Measurements from ENCODE around the gene RPL36A.

RPL36A gene

DNA sequence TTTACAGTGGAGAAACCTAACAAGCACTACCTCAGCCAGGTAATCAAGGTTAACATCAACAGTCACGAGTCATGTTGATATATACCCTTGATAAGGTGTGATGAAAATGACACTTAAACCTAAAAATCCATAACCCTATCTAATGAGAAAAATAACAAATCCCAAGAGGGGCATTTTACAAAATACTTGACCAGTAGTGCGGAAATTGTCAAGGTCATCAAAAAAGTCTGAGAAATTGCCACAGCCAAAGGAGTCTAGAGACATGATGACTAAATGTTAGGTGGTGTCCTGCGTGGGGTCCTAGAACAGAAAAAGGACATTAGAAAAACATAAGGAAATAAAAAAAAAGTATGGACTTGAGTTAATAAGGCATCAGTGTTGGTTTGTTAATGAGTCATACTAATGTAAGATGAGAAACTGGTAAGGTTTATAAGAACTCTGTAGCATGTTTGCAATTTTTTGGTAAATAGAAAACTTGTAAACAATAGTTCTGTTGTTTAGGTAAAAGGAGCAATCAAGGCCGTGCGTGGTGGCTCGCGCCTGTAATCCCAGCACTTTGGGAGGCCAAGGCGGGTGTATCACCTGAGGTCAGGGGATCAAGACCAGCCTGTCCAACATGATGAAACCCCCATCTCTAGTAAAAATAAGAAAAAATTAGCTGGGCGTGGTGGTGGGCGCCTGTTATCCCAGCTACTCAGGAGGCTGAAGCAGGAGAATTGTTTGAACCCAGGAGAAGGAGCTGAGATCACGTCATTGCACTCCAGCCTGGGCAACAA lies 2.9 kb downstream of the RPL36A start:
- no peak for DNase-seq

DNA sequence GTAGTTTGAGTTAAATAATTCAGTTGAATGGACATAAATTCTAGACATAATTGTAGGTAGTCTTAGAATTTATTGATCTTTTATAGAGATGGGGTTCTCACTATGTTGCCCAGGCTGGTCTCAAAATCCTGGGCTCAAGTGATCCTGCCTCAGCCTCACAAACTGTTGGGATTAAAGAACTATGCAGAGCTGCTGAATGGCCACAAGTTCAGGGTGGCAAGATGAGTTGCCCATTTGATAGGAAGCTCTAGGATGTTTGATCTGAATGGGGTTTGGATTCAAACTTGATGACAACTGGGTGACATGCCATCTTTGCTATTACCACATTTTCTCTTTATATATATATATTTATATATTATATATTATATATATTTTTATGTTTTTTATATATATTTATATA lies 3.6 kb downstream of the RPL36A start:
- no peak for DNase-seq

DNA sequence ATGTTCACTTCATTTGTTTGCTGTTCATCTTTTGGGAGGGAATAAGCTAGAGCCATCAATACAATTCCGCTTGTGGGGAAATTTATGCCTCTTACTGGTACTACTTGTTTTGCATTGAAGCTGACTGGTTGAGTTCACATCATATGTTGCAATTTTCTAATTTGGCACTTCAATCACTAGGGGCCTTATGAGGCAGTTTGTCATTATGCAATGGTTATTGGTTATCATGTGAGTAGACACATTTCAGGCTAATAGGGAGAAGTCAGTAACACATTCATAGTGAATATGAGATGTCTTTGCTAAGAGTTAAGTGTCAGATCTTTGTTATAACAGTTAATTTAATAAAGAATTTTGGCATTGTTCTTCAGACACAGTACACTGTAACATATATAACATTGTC lies 5.0 kb downstream of the RPL36A start:
- no peak for DNase-seq

DNA sequence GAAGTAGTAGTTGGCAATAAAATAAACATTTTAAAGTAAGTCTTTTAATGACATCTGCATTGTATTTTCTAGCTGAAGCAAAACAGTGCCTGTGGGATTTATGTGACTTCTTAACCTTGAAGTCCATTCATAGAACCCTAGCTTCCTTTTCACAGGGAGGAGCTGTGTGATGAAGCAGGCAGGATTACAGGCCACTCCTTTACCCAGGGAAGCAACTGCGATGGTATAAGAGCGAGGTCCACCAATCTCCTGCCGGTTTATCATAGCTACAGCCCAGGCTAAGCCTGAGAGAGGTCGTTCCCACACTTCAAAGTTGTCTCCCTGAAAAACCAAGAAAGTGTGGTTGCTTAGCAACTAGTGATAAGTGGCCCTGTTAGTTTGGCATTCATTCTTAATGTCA lies 7.0 kb downstream of the RPL36A start:
- DNase-seq, result no peak

DNA sequence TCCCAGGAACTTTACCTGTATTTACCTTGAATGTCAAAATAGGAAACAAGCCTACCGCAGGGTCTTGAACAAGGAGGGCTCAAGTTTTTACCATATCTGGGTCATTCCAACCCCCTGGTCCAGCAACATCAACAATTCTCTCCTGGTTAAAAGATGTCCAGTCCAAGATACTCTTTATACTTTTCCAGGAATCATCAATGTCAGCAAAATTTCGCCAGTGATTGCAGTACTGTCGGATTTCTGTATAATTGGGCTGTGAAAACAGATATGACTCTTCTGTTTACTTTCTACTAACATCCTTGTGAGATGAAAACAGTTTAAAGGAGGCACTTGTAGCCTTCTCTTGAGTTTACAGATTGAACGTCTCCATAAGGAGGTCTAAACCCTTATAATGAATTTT lies 7.9 kb downstream of the RPL36A start:
- no peak for DNase-seq

DNA sequence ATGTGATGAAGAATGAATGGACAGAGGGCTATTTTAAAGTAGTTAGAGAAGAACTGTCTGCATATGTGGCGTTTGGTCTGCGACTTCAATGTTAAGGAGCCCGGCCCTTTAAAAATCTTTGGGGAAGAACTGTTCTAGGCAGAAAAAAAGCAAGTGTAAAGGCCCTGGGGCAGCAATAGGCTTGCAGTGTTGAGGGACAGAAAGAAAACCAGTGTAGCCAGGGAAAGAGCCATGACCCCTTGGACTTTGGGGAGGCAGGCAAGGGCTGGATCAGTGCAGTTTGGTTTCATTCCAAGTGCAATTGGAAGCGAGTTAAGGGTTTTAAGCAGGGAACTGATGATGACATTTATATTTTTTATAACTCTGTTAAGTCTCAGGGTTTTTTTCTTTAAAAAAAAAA lies 9.0 kb downstream of the RPL36A start:
- no peak for DNase-seq

DNA sequence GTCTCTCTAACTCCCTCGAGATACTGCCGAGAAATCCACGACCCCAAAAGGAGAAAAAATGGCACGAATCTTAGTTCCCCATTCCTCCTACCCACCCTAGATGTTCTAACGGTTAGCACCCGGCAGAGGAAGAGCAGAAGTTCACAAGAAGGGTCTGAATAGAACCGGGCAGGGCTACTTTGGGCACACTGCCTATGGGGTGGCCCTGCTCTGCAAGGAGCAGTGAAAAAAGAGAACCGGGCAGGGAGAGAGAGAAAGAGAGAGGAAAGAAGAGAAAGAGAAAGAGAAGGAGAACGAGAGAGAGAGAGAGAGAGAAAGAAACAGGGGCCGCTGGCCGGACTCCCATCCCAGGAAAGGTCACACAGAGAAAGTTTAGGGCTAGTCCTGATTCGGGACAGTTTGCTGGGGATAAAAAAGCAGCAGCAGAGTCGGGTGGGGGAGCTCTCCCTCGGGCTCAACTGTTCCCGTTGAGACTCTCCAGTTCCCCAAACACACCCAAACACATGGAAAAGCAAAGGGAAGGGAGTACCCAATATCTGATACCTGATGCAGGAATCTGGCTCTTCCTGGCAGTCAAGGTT lies 16.4 kb downstream of the RPL36A start:
- DNase-seq, result no peak

DNA sequence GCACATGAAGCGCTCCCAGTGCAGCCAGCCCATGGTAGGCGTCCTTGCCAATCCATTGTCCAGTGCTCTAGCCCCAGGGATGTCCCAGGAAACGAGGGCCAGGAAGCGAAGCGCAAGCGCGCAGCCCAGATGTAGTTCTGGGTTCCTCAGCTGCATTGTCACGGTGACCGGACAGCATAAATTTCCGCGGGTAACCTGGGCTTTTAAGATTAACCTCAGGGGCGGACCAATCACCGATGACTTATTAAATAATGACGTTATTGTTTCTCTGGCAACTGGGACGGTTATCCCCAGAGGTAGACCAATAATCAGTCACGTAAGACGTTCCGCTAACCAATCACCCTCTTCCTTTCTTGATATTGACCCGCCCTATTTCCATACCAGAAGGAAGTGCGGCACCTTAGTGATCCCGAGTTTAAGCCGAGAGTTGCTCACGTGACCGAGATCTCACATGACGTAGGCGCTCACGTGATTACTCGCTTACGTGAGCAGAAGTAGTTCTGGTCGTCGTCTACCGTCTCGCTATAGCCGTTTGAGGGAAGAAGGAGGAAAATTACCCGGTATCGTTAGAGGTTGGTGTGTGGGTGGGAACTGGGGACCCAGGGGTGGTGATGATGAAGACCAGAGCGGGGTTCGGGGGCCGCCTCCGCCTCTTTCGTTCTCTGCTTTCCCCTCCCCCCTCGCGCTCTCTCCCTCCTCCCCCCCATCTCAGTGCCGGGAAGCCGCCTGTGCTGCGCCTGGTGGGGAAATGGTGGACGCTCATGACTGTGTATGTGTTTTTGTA lies 17.1 kb downstream of the RPL36A start, which contains the start of the genes GLA and HNRNPH2:
Gene GLA (minus strand): TSS at position 178 of the 784 bp plus-strand sequence. CDS start 22 bp downstream, at position 156.
Gene HNRNPH2 (plus strand): TSS at position 475 of the 784 bp plus-strand sequence. CDS start 3,767 bp downstream, outside the sequence.
- peak; percentile 98 for DNase-seq

DNA sequence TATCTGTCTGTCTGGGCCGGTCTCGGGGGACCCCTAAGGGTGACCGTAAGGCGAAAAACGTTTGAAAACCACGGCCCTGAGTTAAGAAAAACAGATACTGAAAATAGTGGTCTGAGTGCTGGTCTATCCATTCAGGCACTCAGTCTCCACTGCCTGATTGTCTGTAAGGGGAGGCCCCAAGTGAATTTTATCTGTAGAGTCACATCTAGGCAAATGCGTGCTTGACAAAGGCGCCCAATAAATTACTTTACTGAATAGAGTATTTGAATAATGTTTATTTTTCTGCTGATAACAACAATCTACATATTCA lies 17.7 kb downstream of the RPL36A start:
- DNase-seq, result no peak

DNA sequence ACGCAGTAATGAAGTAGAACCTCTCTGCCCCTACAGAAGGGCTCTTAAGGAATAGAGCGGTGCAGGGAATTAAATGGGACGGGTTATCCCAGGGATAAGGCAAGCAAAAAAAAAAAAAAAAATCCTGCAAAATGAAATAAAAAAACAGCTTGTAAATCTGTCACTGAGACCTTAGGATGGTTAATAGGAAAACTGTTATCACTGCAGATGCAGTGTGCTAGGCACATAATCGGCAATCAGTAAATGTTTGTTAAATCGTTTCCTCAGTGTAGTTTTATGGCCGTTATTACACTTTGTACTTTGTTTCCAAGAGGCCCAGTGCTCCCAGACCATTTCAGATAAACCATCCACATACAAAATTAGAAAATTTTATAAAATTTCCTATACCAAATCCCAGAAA lies 18.2 kb downstream of the RPL36A start:
- no peak for DNase-seq

DNA sequence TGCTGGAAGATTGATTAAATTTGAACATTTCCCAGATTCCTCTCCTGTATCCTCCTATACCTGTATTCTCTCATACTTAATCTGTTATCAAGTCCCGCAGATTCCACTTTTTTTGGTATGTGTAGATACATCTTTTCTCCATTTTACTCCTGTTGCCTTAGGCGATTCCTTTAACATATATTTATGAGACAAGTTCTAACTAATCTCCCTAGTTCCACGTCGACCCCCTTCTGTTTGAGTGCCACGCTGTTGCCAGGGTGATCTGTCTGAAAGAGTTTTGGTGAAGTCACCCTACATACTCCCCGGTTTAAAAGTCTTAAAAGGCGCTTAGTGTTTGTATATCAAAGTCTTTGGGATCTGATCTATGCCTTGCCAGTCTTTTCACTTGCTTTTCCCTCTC lies 19.6 kb downstream of the RPL36A start:
- DNase-seq, result no peak

DNA sequence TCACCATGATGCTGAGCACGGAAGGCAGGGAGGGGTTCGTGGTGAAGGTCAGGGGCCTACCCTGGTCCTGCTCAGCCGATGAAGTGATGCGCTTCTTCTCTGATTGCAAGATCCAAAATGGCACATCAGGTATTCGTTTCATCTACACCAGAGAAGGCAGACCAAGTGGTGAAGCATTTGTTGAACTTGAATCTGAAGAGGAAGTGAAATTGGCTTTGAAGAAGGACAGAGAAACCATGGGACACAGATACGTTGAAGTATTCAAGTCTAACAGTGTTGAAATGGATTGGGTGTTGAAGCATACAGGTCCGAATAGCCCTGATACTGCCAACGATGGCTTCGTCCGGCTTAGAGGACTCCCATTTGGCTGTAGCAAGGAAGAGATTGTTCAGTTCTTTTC lies 21.2 kb downstream of the RPL36A start:
- no peak for DNase-seq

DNA sequence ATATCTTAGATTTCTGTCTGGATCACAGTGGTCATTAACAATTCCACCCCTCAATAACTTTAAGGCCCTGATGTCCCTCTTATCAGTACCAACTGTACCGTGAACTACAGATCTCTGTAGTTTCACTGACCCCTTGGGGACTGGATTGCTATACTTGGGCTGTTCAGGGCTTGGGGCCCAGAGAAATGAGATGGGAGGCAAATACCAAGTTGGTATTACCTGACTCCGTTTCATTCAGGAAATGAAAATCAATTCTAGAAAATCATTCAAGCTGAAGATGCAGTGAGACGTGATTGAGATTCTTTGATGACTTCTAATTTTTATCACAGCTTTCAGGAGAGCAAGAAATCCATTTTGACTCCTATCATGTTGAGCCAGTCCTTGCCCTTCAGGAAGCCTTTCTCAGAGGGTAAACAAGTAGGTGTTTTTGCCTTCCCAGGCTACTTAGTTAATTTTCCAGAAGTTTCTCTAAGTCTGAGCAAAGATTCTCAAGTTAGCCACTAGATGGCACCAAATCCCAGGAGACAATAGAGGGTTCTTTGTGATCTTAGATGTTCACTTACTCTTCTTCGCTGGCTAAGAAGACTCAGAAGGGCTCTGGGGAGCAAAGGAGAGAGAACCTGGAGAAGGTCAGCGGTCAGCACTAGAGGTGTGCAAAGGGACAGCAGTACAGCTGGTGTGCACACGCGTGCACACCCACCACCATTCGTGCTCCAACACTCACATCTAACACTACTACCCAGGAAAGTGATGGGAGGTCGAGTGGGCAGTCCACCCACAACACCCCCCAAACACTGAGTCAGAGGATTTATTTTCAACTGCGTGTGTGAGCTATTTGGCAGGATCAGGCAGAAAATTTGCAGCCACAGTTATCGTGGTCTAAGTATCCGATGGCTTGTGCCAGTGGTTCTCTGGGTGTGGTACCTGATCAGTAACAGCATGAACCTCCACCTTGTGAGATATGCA lies 24.7 kb downstream of the RPL36A start:
- peak; percentile 67 for DNase-seq

DNA sequence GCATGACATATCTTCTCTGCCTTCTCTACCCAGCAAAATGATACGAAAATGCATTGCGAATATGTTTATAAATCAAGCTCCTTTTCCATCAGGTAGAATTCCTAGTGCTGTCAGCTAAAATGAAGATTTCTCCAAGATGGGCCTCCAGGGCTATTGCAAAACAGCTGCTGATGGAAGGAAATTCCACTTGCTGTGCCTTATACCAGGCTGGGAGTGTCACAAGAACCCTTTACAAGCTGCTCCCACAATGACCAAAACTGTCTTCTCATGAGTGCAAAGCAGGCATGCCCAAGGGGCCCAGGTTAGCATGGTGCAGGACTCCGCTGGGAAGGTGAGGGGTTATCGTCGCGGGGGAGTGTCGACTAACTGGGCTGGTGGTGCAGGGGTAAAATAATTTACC lies 25.9 kb downstream of the RPL36A start:
- DNase-seq, result no peak

DNA sequence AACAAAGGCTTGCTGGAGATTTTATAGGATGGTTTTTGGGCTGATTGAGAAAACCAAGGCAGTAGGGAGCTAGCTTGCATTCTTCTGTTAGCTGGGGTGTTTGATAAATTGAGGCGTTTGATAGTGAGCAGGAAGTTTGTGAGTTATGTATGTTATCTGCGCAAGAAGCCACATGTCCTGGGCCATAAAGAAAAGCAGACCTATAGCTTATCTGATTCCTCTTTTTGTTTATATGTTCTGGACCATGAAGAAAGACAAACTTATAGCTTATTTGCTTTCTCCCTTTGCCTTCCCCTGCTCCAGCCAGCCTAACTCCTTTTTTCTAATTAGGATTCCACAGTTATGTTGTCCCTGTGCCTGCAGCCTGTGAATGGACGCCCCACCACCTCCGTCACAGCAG lies 26.4 kb downstream of the RPL36A start:
- DNase-seq, result no peak

DNA sequence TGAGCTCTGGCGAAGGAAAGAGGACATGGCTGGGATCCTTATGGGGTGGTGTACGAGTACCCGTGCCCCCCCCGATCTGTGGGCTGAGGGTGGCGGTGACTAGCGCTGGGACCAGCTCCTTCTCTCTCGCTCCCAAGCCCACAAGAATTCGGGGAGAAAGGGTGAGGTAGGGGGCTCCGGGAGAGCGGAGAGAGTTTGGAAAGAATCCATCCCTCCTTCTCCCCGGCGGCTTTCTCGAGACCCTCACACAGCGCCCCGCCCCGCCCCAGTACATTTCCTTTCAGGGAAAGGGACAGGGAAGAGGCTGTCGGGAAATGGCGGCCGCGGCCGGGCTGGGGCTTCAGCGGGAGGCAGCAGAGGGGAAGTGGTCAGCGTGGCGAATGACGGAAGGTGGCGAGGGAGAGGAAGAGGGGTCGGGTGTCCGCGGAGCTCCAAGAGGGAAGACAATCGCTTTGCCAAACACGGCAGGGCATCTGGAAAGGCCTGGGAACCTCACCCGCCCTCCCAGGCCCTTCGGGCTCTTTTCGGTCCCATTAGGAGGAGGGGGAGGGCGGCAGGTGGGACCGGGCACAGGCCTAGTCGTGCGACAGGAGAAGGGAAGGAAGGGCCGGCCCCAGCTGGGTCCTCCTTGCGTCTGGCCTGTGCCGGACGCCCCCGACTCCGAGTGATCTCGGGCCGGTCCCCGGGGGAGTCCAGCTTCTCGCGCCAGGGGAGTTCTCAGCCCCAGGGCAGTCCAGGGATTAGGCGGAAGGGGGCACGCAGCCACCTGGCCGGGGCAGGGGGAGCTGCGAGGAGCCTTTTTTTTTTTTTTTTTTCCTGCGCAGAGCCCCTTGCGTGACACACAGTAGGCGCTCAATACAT lies 27.4 kb downstream of the RPL36A start:
- DNase-seq, result peak; percentile 34

DNA sequence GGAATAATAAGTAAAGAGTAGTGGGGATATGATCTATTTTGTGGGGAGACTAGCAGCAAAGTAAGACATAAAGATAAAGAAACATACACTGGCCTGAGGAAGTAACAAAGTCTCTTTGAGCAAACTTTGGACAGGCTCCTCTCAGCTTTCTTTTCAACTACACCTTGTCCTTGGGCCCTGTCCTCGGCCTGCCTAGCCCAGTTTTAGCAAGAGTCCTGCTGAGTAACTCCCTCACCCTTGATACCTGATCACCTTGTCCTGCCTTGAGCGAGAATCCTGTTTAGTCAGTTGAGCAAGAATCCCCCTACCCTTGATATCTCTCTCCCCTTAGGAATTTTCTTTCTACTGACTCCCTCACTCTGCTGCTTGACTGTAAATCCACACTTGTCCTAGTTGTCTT lies 28.7 kb downstream of the RPL36A start:
- no peak for DNase-seq

DNA sequence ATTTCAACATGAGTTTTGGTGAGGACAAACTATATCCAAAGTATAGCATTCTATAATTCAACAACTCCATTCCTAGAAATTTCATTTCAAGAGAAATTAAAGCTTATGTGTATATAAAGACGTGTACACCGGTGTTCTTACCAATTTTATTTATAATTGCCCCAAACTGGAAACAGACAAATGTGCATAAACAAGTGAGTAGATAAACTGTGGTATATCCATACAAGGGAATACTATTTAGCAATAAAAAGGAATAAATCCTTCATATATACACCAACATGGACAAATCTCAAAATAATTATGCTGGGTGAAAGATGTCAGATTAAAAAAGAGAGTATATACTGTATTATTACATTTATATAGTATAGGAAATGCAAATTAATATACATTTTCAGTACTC lies 37.1 kb downstream of the RPL36A start:
- DNase-seq, result no peak

DNA sequence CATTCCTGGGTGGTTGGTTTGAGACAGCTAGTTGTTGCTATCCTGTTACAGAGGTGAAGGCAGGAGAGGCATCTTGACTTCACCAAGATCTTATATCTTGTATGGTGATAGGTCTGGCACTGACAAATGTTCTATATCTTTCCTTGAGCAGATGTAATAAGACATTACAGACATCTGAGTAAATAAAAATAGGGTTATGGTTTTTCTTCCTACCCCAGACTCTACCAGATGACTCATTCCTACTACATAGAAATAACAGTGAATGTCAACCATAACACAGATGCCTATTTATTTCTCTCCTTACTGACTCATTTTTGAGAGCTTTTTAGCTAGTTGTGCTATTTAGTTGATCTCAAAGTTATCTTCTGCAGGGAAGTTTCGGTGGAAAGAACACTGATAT lies 39.1 kb downstream of the RPL36A start:
- peak; percentile 75 for DNase-seq

DNA sequence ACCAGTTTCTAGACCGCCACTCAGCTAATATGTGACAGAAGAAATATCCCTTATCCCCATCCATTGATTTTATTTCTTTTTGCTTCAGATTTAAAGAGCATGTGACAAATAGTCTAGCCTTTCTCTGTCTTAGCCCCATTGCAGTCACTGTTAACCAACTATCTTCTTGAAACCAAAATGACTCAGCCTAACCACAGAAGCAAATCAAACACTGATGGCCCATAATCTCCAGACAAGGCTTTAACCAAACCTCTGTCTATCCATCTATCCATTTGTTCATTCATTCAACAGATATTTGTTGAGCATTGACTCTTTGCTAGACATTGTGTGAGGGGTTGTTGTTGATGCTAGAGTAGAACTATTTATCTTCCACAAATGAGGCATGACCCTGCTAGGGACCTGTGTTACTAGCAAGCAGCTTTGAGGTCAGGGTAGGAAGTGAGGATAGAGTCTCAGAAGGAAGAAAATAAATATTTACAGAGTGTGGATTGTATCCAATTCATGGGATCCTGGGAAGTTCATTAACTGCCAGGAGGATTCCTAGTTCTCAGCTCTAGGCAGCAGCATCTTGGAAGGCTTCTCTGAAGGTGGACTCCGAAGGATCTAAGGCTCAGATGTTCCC lies 39.8 kb downstream of the RPL36A start:
- peak; percentile 68 for DNase-seq

DNA sequence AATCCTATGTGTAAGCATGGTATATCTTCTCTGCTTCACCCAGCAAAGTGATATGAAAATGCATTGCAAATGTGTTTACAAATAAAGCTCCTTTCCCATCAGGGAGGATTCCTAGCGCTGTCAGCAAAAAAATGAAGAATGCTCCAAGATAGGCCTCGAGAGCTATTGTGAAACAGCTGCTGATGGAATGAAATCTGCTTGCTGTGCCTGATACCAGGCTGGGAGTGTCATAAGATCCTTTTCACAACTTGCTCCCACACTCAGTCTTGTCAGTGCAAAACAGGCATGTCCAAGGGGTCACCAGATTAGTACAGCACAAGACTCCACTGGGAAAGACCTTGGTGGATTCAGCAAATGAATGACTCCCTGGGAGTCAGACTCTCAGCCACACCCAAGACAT lies 51.3 kb downstream of the RPL36A start:
- DNase-seq, result no peak
